ENCODE results near the gene LRRC47.

DNA sequence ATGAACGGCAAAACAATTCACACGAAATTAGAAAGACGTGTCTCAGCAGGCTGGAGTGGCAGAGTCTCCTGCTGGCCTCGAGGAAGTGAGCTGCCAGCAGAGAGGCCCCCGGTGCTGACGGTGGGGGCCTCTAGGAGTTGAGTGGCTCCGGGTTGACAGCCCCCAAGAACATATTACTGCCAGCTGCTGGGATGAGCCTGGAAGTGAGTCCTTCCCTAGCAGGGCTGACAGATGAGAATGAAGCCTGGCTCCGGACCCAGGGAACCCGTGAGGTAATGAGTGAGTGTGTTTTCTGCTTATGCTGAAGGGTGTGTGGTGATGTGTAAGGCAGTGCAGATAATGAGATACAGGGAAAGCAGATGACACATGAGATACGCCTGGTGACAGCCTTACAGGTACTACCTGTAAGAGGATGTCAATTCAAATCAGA, 23.5 kb upstream of the LRRC47 start:
- TF ChIP-seq EZH2phosphoT487 (IDR thresholded peaks at IDR 0.05; ENCODE audit: low read length) (no peak), EZH2 (optimal IDR thresholded peaks at IDR 0.05; ENCODE audit: low read depth, low read length) (no peak)
- TF ChIP-seq, protein P1, sequence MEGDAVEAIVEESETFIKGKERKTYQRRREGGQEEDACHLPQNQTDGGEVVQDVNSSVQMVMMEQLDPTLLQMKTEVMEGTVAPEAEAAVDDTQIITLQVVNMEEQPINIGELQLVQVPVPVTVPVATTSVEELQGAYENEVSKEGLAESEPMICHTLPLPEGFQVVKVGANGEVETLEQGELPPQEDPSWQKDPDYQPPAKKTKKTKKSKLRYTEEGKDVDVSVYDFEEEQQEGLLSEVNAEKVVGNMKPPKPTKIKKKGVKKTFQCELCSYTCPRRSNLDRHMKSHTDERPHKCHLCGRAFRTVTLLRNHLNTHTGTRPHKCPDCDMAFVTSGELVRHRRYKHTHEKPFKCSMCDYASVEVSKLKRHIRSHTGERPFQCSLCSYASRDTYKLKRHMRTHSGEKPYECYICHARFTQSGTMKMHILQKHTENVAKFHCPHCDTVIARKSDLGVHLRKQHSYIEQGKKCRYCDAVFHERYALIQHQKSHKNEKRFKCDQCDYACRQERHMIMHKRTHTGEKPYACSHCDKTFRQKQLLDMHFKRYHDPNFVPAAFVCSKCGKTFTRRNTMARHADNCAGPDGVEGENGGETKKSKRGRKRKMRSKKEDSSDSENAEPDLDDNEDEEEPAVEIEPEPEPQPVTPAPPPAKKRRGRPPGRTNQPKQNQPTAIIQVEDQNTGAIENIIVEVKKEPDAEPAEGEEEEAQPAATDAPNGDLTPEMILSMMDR (IDR thresholded peaks at IDR 0.05; ENCODE audit: low read length): no peak
